Activated T-helper 1 cell treated with Interleukin-2 at 50 U/mL for 16 hours (primary cell): ENCODE results near the gene SPTBN5.

Source experiments
- DNase-seq: peaks from one replicate; pipeline ENCODE4 v3.0.0-alpha.2; 2020; ENCODE audit warnings: low read depth

SPTBN5 gene

DNA sequence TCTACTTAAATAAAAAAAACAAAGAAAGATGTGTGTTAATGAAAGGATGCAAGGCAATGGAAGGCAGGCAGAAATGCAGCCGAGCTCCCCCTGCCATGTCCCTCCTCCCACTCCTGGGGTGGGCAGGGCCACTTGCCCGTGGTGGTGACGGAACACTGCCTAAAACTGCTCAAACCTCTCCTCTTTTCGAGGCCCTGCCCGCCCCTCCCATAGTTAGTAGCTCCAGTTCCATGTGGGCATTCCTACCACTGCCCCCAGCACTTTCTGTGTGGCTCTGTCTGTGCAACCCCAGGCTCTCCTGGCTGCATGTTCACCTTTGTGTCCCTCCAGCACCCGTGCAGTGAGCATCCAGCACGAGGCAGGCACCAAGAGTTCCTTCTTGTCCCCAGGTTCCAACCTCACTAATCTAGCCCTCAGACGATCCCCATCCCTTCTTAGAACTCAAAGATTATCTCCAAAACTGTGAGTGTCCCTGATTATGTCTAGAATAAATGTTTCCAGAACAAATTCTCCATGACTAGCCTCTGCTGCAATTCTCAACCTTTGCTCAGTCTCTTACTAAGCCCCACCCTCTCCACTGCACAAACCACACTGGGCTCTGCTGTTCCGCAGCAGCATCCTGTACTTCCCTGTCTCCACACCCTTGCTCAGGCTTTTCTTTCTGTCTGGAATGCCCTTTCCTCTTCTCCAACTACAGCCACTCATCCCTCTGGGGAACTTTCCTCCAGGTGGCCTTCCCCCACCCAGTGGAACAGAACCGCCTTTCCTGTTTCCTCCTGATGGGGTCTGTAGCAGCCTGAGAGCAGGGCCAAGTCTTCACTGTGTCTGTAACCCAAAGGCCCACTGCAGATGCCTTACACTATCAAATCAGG is 32.6 kb upstream of the SPTBN5 start:
- DNase-seq = no peak

- no peak for DNase-seq
Observed at GRCh38 chr15:41925086-41925608, 31.3 kb upstream of the SPTBN5 start.

DNA sequence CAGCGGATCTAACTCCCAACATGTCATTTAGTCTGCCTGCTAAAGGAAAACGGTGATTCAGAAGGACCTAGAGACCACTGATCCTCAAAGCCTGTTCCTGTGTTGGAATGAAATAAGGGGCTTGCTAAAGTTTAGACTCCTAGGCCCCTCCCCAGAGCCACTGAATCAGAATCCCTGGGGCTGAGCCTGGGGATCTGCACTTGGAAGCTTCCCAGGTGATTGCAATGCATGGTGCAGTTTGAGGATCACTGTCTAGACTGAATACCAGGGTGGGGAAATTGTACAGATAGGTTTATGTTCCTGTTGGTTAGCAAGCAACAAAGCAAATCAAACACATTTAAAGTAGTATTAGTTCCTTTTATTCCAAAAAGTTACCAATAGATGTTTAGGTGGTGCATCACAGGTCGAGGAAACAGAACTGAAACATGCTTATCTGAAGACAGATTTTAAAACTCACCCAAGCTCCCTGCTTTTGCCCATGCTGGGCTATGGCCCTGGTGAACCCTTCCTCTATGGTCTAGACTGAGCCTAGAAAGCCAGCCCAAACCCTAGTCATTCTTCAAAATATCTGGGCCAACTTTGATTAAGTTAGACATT is 29.6 kb upstream of the SPTBN5 start:
- DNase-seq = no peak

- no peak for DNase-seq
Observed at GRCh38 chr15:41922353-41922752, 28.5 kb upstream of the SPTBN5 start.

DNA sequence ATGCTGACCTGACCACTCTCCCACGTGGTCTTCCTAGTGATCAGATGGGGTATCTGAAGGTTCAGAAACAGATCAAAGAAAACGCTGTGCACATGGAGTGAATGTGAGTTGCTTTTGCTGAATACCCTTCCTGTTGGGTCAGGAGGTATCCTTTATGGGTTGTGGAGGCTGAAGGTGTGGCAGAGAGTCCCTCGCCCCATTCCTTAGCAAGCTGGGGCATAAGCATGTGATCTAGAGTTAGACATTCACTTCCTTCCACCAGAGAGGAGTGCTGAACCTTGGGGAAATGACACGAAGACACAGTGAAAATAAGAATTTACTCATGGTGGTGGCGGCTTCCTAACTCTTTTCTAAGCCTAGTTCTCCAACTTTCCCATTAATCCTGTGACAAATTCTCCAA is 27.8 kb upstream of the SPTBN5 start:
- no peak for DNase-seq

DNA sequence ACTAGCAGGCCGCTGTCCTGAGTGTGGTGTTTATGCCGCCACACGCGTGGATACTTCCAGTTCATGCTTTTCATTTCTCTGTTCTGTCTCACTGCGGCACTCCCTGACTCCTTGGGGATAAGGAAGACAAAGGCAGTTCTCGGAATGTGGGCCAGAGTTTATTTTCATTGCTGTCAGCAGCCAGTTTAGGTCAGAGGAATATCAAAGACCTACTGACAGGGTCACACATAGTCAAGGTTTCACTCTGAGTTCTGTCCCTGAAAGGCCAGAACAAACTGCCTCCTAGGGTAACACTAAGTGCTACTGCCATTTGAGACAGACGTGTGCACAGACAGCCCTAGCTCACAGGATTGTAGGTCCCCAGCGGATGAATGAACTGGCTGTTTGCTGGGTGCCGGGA is 27.3 kb upstream of the SPTBN5 start:
- no peak for DNase-seq

GRCh38 chr15:41919954-41920538 is 26.2 kb upstream of the SPTBN5 start:
- DNase-seq = no peak

GRCh38 chr15:41919201-41919820 is 25.5 kb upstream of the SPTBN5 start:
- DNase-seq = no peak

DNA sequence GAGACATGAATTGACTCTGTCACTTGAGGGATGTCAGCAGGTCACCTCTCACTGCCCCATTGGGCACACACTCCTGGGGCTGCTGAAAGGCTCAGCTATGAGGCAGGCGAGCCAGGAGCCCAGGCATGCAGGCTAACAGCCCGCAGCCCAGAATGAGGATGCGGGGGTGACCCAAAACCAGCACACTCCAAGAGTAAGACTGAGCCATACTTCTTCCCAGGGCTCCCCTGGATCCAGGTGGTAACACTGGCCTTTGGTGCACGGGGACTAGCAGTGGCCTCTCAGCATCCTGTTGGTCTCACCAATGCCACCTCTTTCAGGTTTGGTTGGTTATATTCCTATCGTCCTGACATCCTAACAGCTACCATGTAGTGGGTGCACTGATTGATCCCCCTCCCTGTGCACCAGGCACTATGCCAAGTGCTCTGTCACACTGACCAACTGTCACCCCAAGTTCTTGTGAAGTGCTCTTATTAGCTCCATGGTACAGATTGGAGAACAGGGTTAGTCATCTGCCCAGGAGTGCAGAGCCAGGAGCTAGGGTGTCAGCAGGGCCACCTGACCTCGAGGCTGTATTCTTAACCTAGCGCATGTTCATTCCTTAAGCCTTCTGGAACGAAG is 24.8 kb upstream of the SPTBN5 start:
- no peak for DNase-seq

- no peak for DNase-seq
Observed at GRCh38 chr15:41917767-41918430, 24.0 kb upstream of the SPTBN5 start.

- DNase-seq = no peak
Observed at GRCh38 chr15:41915255-41915994, 21.6 kb upstream of the SPTBN5 start.

DNA sequence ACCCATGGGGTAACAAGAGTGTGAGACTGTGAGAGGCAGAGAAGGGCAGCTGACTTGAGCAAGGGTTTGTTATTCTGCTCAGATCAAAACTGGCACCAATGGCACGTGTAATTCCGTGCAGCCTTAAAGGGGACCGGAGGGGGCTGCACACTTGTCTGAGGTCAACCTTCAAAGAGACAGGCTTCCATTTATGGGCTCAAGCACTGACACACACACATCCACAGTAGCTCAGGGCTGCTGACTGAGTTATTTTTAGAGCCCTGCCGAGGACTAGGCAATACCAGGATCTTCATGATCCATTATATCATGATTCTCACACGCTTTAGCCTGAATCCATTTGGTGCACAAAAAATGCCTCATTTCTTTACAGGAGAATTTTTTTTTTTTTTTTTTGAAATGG is 20.6 kb upstream of the SPTBN5 start:
- DNase-seq = no peak

GRCh38 chr15:41913256-41913655 is 19.4 kb upstream of the SPTBN5 start:
- DNase-seq = no peak

GRCh38 chr15:41911691-41912345 is 18.0 kb upstream of the SPTBN5 start:
- DNase-seq = no peak

GRCh38 chr15:41908736-41909461 is 15.0 kb upstream of the SPTBN5 start:
- DNase-seq = no peak

GRCh38 chr15:41907141-41907540 is 13.3 kb upstream of the SPTBN5 start:
- no peak for DNase-seq

- DNase-seq = no peak
Observed at GRCh38 chr15:41906608-41907007, 12.8 kb upstream of the SPTBN5 start.

DNA sequence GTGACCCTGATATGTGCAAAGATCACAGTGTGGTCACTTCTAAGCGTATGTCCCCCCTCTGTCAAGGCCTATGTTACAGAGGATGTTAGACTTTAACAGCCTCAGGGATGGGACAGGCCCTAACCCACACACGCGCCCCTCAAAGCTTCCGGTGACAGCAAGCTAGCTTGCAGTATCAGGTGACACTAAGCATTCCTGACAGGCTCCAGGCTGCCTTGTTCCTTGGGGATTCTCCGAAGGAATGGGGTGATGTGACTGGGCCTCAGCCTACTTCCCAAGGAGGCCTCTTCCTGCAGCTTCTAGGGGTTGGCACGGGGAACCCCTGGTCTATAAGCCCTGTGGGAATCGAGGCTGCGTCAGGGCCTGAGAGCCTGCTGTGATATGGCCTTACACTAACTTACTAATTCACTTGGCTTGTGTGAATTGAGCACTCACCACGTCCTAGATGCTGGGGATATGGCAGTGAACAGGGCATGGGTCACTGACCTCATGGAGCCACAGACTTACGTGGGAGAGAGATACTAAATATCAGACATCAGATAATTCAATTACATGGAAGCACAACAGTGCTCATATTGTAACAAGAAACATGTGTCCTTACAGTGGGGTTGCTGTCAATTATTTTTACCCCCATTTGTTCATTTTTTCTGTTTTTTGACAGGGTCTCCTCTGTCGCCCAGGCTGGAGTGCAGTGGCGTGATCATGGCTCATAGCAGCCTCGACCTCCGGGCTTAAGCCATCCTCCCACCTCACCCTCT is 11.4 kb upstream of the SPTBN5 start:
- DNase-seq = no peak

DNA sequence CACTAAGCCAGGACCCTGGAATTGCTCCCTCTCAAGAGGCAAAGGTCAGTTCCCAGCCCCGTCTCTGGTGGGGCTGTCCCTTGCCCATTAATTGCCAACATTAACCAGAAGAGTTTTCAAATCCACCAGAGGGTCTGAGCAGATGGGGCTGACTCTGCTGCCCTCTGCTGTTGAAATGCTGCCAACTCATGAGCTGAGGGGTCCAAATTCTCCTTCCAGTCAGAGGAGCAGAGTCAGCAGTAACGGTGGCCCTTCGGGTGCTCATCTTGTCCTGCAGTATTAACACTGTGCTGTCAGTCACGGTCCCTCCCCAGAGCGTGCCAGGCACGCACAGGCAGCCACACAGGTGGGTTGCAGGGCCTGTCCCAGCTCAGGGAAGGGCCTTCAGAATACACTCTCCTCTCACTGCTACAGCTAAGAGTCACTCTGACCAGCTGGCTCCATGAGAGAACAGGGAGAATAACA is 10.7 kb upstream of the SPTBN5 start:
- peak; percentile 55 for DNase-seq
